Neuronal stem cell (in vitro differentiated cells): ENCODE data around the gene SGF29.
"Not testable (repeated sequence)": the region's sequence is repeated elsewhere in the genome, so short reads cannot be mapped to it uniquely, and the experiment has no call there.

Experiments used
- DNase-seq: peaks from one replicate; pipeline ENCODE4 v3.0.0-alpha.2; 2013; ENCODE audit warnings: low spot score
- H2AFZ ChIP-seq: one replicate; pipeline ENCODE4 v1.6.1; 2013; ENCODE audit warnings: mild to moderate bottlenecking, low read length, inconsistent platforms
- H2AK5ac ChIP-seq: 2 replicates; pipeline ENCODE4 v1.6.1; 2013; ENCODE audit warnings: low read depth, mild to moderate bottlenecking, inconsistent platforms, low read length, moderate library complexity, mixed read lengths
- H2BK120ac ChIP-seq: 2 replicates; pipeline ENCODE4 v1.6.1; 2013; ENCODE audit warnings: low read depth, mild to moderate bottlenecking, inconsistent platforms, low read length, moderate library complexity, mixed read lengths
- H2BK12ac ChIP-seq: one replicate; pipeline ENCODE4 v1.6.1; 2013; ENCODE audit warnings: low read length, inconsistent platforms
- H2BK15ac ChIP-seq: 2 replicates; pipeline ENCODE4 v1.6.1; 2013; ENCODE audit warnings: mild to moderate bottlenecking, low read length, inconsistent platforms, mixed read lengths
- H2BK5ac ChIP-seq: one replicate; pipeline ENCODE4 v1.6.1; 2013; ENCODE audit warnings: inconsistent platforms, mild to moderate bottlenecking, low read length, moderate library complexity
- H3K14ac ChIP-seq: one replicate; pipeline ENCODE4 v1.6.1; 2013; ENCODE audit warnings: low read length, inconsistent platforms
- H3K18ac ChIP-seq: 2 replicates; pipeline ENCODE4 v1.6.1; 2013; ENCODE audit warnings: low read length, inconsistent platforms
- H3K23ac ChIP-seq: 2 replicates; pipeline ENCODE4 v1.6.1; 2013; ENCODE audit warnings: low read depth, mild to moderate bottlenecking, mixed read lengths, low read length, inconsistent platforms; ENCODE audit not compliant: poor library complexity
- H3K27ac ChIP-seq: replicated peaks from 3 replicates; pipeline ENCODE4 v1.5.1; 2013; ENCODE audit warnings: low read length, inconsistent platforms
- H3K27me3 ChIP-seq, 3 experiments: 2 replicates each; pipeline ENCODE4 v1.6.1; 2013; ENCODE audit warnings: low read length in 3 of 3, mild to moderate bottlenecking in 2 of 3, inconsistent platforms in 1 of 3, low read depth in 1 of 3, mixed read lengths in 1 of 3, moderate library complexity in 1 of 3; ENCODE audit not compliant: control insufficient read depth in 3 of 3, insufficient read depth in 3 of 3
- H3K36me3 ChIP-seq, 2 donors: replicated peaks in 1 of 2; 2 replicates each; pipeline ENCODE4 v1.6.1; 2013; ENCODE audit warnings: low read length in 2 of 2; ENCODE audit not compliant: control insufficient read depth in 2 of 2, insufficient read depth in 2 of 2
- H3K4ac ChIP-seq: 2 replicates; pipeline ENCODE4 v1.6.1; 2013; ENCODE audit warnings: inconsistent platforms, mild to moderate bottlenecking, low read length, moderate library complexity
- H3K4me1 ChIP-seq, 2 donors: 1 replicate in 1 of 2; 2 replicates in 1 of 2; pipeline ENCODE4 v1.6.1; 2013; ENCODE audit warnings: low read length in 2 of 2, low read depth in 1 of 2; ENCODE audit not compliant: control insufficient read depth in 2 of 2, insufficient read depth in 1 of 2
- H3K4me2 ChIP-seq: one replicate; pipeline ENCODE4 v1.6.1; 2013; ENCODE audit warnings: mild to moderate bottlenecking, low read length, inconsistent platforms; ENCODE audit not compliant: insufficient read depth, poor library complexity, severe bottlenecking
- H3K4me3 ChIP-seq, 2 donors: 2 replicates each; pipeline ENCODE4 v1.5.1; 2013; ENCODE audit warnings: low read length in 2 of 2, mild to moderate bottlenecking in 2 of 2, inconsistent platforms in 1 of 2, moderate library complexity in 1 of 2
- H3K79me1 ChIP-seq: one replicate; pipeline ENCODE4 v1.6.1; 2013; ENCODE audit warnings: low read depth, mild to moderate bottlenecking, inconsistent platforms, low read length, moderate library complexity
- H3K9ac ChIP-seq: one replicate; pipeline ENCODE4 v1.6.1; 2013; ENCODE audit warnings: mild to moderate bottlenecking, low read depth, low read length, inconsistent platforms; ENCODE audit not compliant: poor library complexity
- H3K9me3 ChIP-seq, 2 donors: replicated peaks in 1 of 2; 2 replicates each; pipeline versions ENCODE3 to v1.6.1; 2013; ENCODE audit warnings: low read length in 2 of 2, mild to moderate bottlenecking in 2 of 2, inconsistent platforms in 1 of 2, low read depth in 1 of 2, mixed read lengths in 1 of 2, moderate library complexity in 1 of 2; ENCODE audit not compliant: control insufficient read depth in 2 of 2, insufficient read depth in 1 of 2
- H4K8ac ChIP-seq: one replicate; pipeline ENCODE4 v1.6.1; 2013; ENCODE audit warnings: low read depth, mild to moderate bottlenecking, inconsistent platforms, low read length, moderate library complexity
- H4K91ac ChIP-seq: one replicate; pipeline ENCODE4 v1.6.1; 2013; ENCODE audit warnings: low read length, low read depth, mild to moderate bottlenecking, inconsistent platforms; ENCODE audit not compliant: poor library complexity
- WGBS, 2 donors: extraction: QIAGEN DNeasy Blood & Tissue Kit; methylation state at CpG; one replicate each; pipeline ENCODE4 v1.1.7; 2013; ENCODE audit warnings: missing lambda C conversion rate in 2 of 2, mixed read lengths in 1 of 2; ENCODE audit not compliant: insufficient read length in 2 of 2, insufficient replicate concordance in 1 of 2; ENCODE audit errors: extremely low coverage in 2 of 2; 5-methylcytosine and 5-hydroxymethylcytosine counted together

Gene SGF29

DNA sequence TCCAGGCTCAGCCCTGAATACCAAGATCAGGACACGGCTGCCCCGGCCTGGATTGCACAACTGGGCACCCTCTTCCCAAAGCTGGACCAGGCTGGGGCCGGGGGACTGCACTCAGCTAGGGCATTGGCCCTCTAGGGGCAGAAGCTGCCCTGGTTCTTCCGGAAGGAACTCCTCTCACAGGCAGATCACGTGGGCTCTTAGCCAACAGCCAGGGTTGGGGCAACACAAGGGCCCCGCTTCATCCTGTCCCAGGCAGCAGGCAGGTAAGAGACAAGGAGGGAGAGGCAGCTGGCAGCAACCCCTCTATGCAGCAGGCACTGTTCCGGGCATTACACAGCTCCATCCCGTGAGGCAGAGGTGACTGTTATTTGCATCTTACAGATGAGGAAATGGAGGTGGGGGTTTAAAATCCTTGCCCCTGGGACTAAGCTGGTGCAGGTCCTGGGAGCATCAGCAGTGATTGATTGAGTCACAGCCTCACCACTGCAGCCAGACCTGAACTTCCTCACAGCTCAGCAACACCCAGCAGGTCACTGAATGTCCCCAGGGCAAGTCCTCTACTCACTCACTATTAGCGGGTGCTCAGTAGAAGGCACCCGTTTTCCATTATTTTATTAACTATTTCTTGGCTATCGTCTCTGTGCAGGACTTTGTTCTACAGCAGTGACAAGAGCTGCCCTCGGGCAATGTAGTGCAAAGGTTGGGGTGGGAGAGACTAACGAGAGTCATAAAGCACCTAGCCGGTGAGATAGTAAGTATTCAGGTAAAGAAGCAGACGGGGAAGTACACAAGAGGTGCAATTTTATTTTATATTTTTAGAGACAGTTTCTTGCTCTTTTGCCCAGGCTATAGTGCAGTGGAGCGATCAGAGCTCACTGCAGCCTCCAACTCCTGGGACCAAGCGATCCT is 45.9 kb downstream of the SGF29 start:
- WGBS, 2 donors, result no CpG with 5 or more reads among the region's 17 CpGs
- not testable (repeated sequence) for H3K36me3 ChIP-seq, H3K9ac ChIP-seq, H3K18ac ChIP-seq, H2BK15ac ChIP-seq, H2AK5ac ChIP-seq, H4K91ac ChIP-seq, DNase-seq, H2BK5ac ChIP-seq, H3K27me3 ChIP-seq, H3K14ac ChIP-seq, H3K27ac ChIP-seq, H3K79me1 ChIP-seq, H2BK12ac ChIP-seq, H3K4ac ChIP-seq, H3K4me2 ChIP-seq, H3K4me3 ChIP-seq, H2BK120ac ChIP-seq, H4K8ac ChIP-seq, H3K9me3 ChIP-seq, H3K23ac ChIP-seq, H2AFZ ChIP-seq
- H3K4me1 ChIP-seq, result peaks cover 14 to 17% of the 10 kb centered on the region in 2 donors

DNA sequence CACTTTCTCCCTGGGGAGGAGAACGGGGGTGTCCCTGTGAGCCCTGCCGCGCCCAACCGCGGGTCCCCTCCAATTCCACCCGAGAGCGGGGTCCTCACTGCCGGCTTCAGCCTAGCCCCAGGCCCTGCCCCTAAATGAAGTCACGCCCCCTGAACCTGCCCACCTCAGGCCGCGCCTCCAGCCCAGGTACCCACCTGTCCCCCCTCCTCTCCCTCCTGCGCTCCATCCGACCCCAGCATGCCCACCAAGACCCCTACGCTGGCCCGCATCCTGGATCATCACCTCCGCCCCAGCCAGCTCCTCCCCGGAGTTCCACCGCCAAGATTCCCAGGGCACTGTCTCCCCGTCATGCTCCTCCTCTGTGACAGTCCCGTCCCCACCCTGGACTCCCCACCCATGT is 47.2 kb downstream of the SGF29 start:
- H2AFZ ChIP-seq, H3K4me3 ChIP-seq, H3K9me3 ChIP-seq, H4K91ac ChIP-seq, H3K4ac ChIP-seq, H3K18ac ChIP-seq, DNase-seq, H3K27me3 ChIP-seq, H2BK15ac ChIP-seq, H3K27ac ChIP-seq, H3K36me3 ChIP-seq, H2BK120ac ChIP-seq, H3K23ac ChIP-seq, H2BK12ac ChIP-seq, H3K9ac ChIP-seq, H3K79me1 ChIP-seq, H4K8ac ChIP-seq, H2AK5ac ChIP-seq, H2BK5ac ChIP-seq, H3K14ac ChIP-seq, H3K4me2 ChIP-seq: not testable (repeated sequence)
- no CpG with 5 or more reads among the region's 20 CpGs for WGBS, 2 donors
- peaks cover 14 to 17% of the 10 kb centered on the region in 2 donors for H3K4me1 ChIP-seq

DNA sequence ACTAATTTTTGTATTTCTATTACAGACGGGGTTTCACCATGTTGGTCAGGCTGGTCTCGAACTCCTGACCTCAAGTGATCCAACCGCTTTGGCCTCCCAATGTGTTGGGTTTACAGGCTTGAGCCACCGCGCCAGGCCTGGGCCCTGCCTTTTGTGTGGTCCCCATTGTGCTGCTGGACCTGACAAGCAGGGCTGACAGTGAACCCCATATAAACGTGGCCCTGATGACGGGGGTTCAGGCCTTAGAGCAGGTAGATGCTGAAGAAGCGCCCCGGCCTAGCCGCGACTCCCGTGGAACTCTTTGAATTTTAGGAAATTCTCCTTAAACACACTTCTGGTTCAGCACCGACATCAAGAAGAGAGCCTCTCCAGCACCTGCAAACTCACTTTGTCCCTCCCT is 47.9 kb downstream of the SGF29 start:
- H2BK15ac ChIP-seq, H3K4me3 ChIP-seq, H3K18ac ChIP-seq, H3K9ac ChIP-seq, H3K23ac ChIP-seq, H3K14ac ChIP-seq, H2AK5ac ChIP-seq, H3K27ac ChIP-seq, H3K27me3 ChIP-seq, H3K4me2 ChIP-seq, H3K9me3 ChIP-seq, H2BK12ac ChIP-seq, H3K79me1 ChIP-seq, H4K8ac ChIP-seq, H3K4ac ChIP-seq, H2AFZ ChIP-seq, H3K36me3 ChIP-seq, H2BK120ac ChIP-seq, H2BK5ac ChIP-seq, DNase-seq, H4K91ac ChIP-seq: not testable (repeated sequence)
- peaks cover 13 to 14% of the 10 kb centered on the region in 2 donors for H3K4me1 ChIP-seq
- WGBS, 2 donors, result no CpG with 5 or more reads among the region's 13 CpGs

DNA sequence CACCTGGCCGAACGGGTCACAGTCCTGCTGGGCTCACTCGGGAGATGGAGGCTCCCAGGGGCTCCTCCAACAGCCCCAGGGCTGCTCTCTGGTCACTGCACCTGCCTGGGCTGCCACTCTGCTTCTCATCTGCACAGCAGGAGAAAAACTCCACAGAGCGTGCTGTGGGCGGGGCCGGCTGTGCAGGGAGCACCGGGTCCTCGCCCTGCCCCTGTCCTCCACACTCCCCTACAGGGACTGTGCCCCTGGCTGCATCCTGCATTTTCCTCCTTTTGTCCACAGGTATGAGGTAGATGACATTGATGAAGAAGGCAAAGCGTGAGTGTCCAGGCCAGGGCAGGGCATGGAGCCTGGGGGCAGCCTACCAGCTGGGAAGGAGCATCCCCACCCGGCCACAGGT is 48.3 kb downstream of the SGF29 start:
- not testable (repeated sequence) for H3K9ac ChIP-seq, H3K27ac ChIP-seq, H2AFZ ChIP-seq, H2BK120ac ChIP-seq, H3K36me3 ChIP-seq, H3K4me3 ChIP-seq, H3K18ac ChIP-seq, H3K9me3 ChIP-seq, DNase-seq, H3K4ac ChIP-seq, H2BK15ac ChIP-seq, H3K23ac ChIP-seq, H4K8ac ChIP-seq, H2AK5ac ChIP-seq, H3K27me3 ChIP-seq, H3K14ac ChIP-seq, H3K4me2 ChIP-seq, H4K91ac ChIP-seq, H2BK5ac ChIP-seq, H3K79me1 ChIP-seq, H2BK12ac ChIP-seq
- no CpG with 5 or more reads among the region's 10 CpGs for WGBS, 2 donors
- peaks cover 10% of the 10 kb centered on the region in 2 donors for H3K4me1 ChIP-seq
